Stomach (tissue), 9 donors: ENCODE measurements around the gene PTPN7. TPM values are rescaled to one million over a fixed set of nuclear protein-coding genes. Genes with fewer than 3 reads are reported as not detected.

Experiments used
- DNase-seq, 2 donors: peaks; one replicate each; pipeline versions ENCODE4 v3.0.0 to v3.0.0-alpha.2; 2013 to 2019
- H3K27ac ChIP-seq, 5 donors: fragments of 200-600 bp in 4 of 5; sonication (generic) in 4 of 5; one replicate each; pipeline ENCODE4 v1.5.1; 2013 to 2019; ENCODE audit warnings: mild to moderate bottlenecking in 1 of 5, moderate library complexity in 1 of 5
- H3K27me3 ChIP-seq, 3 donors: fragments of 200-600 bp; sonication (generic); one replicate each; pipeline ENCODE4 v1.5.1; 2017 to 2019; ENCODE audit warnings: mixed run types in 1 of 3
- H3K36me3 ChIP-seq, 4 donors: fragments of 200-600 bp; sonication (generic); 1 replicate in 3 of 4; 2 replicates in 1 of 4; pipeline ENCODE4 v1.5.1; 2016 to 2019
- H3K4me1 ChIP-seq, 4 donors: fragments of 200-600 bp; sonication (generic); one replicate each; pipeline ENCODE4 v1.5.1; 2016 to 2019
- H3K4me3 ChIP-seq, 4 donors: fragments of 200-600 bp; sonication (generic) in 3 of 4; one replicate each; pipeline ENCODE4 v1.5.1; 2016 to 2019; ENCODE audit warnings: mild to moderate bottlenecking in 1 of 4
- H3K9me3 ChIP-seq, 4 donors: fragments of 200-600 bp; sonication (generic); one replicate each; pipeline ENCODE4 v1.5.1; 2016 to 2019
- EP300 ChIP-seq: sonication (generic); formaldehyde crosslinking; IDR thresholded peaks from one replicate; pipeline ENCODE4 v1.6.1; 2017; ENCODE audit warnings: antibody characterized with exemption
- POLR2A ChIP-seq, 4 donors: fragments of 450-650 bp; IDR thresholded peaks; one replicate each; pipeline ENCODE4 v1.6.1; 2016; ENCODE audit warnings: antibody characterized with exemption in 4 of 4, control low read depth in 2 of 4, mild to moderate bottlenecking in 1 of 4, moderate library complexity in 1 of 4
- POLR2AphosphoS5 ChIP-seq, 3 donors: sonication (generic); formaldehyde crosslinking; IDR thresholded peaks; one replicate each; pipeline ENCODE4 v1.6.1; 2016; ENCODE audit warnings: antibody characterized with exemption in 3 of 3
- WGBS, 5 donors: extraction: QIAGEN DNeasy Blood & Tissue Kit in 3 of 5; methylation state at CpG; one replicate each; pipeline versions ENCODE4 v1.1.5 to v1.1.7; 2013 to 2018; 5-methylcytosine and 5-hydroxymethylcytosine counted together
- intact Hi-C: fragments of 100-400 bp; cut with DNase I; formaldehyde crosslinking; loops from one replicate; pipeline ENCODE4 v1.15.1; 2023; ENCODE audit warnings: low total_unique reads
- polyA plus RNA-seq, 3 donors: library from polyadenylated mRNA; stranded (reverse); fragments of 200-250 nt; gene quantifications; one replicate each; pipeline ENCODE4 v1.2.3, GENCODE V29; 2013
- total RNA-seq, 5 donors: library from RNA; depleted of rRNA; stranded (reverse); fragments of >200 nt; gene quantifications; one replicate each; pipeline versions ENCODE4 v1.1.0 to v1.2.3, GENCODE V29; 2014 to 2016
- TF ChIP-seq, protein P1 (sequence below), 7 experiments: fragments of 450-650 bp in 4 of 7; fragments of 200-600 bp in 3 of 7; sonication (generic) in 3 of 7; IDR thresholded peaks; one replicate each; pipeline ENCODE4 v1.5.1; 2016 to 2019; ENCODE audit warnings: antibody characterized with exemption in 7 of 7, control low read depth in 2 of 7, mild to moderate bottlenecking in 1 of 7
- donor health status: healthy with polysubstance abuse.
- donor health status: Bipolar disorder and iron deficiency.
- donor health status: healthy.

PTPN7 gene
- total and polyA plus RNA-seq, 8 donors, result 1.8 to 16.3 (median 4.0) TPM; not detected in 1

DNA sequence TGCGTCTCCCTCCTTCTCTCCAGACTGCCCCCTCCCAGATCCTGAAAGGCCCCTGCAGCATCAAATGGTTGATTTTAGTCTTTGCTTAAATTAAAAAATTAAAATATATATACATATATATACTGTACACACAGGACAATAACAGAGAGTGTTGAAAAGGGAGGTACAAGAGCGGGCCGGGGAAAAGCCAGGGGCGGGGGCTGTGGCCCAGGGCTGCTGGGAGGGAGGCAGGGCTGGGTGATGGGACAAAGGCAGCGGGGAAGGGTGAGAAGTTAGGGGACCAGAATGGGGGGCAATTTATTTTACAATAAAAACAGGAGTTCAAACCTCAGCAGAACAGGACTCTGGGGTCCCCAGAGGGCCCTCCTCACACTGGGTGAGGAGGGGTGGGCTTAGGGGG, 26.4 kb downstream of the PTPN7 start:
- 90 to 98% (median 93%) methylated on average over 5 of the region's 5 CpGs for WGBS, 5 donors

DNA sequence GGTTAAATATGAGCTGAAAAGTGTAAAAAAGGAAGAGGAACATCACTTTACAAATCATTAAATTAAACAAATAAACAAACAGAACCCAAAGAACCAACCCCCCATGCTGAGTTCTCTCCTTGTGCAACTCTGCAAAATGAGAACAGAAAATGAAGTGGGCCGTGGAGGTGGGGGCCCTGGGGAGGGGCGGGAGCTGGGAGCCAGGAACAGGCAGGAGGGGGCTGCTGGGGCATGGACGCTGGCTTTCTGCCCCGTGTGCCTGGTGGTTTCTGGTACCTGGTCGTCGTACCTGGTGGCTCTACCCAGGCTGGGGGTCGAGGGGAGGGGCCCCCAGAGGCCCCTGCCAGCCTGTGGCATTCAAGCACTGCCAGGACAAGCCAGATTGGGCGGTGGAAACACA, 26.9 kb downstream of the PTPN7 start:
- 51 to 73% (median 70%) methylated on average over 5 to 8 of the region's 8 CpGs for WGBS, 5 donors
- intact Hi-C loops, result loop anchor here (5.0 kb wide), 1 partner anchor 121 kb away; the partner anchor contains the start of gene ELF3

More for the DNA sequence above, 26.4 kb downstream of the PTPN7 start:
- Histone ChIP-seq H3K4me1 (peaks cover 19 to 55% (median 33%) of the 10 kb centered on the region in 4 donors), H3K9me3 (no peaks in the 10 kb centered on the region), H3K4me3 (no peak overlapping the region), H3K36me3 (peaks cover 29 to 68% (median 63%) of the 10 kb centered on the region in 4 donors), H3K27me3 (no peaks in the 10 kb centered on the region), H3K27ac (peak overlapping the region in 3 of 5 donors; percentile 70 to 83 (median 78))
- no peak for DNase-seq
- TF ChIP-seq EP300 (no peak), POLR2A (IDR thresholded peaks at IDR 0.05) (no peak), POLR2AphosphoS5 (IDR thresholded peaks at IDR 0.05) (no peak)
- TF ChIP-seq, protein P1, sequence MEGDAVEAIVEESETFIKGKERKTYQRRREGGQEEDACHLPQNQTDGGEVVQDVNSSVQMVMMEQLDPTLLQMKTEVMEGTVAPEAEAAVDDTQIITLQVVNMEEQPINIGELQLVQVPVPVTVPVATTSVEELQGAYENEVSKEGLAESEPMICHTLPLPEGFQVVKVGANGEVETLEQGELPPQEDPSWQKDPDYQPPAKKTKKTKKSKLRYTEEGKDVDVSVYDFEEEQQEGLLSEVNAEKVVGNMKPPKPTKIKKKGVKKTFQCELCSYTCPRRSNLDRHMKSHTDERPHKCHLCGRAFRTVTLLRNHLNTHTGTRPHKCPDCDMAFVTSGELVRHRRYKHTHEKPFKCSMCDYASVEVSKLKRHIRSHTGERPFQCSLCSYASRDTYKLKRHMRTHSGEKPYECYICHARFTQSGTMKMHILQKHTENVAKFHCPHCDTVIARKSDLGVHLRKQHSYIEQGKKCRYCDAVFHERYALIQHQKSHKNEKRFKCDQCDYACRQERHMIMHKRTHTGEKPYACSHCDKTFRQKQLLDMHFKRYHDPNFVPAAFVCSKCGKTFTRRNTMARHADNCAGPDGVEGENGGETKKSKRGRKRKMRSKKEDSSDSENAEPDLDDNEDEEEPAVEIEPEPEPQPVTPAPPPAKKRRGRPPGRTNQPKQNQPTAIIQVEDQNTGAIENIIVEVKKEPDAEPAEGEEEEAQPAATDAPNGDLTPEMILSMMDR (IDR thresholded peaks at IDR 0.05), result no peak
- intact Hi-C loops, result loop anchor here (5.0 kb wide), 1 partner anchor 122 kb away; the partner anchor contains the start of gene ELF3

DNA sequence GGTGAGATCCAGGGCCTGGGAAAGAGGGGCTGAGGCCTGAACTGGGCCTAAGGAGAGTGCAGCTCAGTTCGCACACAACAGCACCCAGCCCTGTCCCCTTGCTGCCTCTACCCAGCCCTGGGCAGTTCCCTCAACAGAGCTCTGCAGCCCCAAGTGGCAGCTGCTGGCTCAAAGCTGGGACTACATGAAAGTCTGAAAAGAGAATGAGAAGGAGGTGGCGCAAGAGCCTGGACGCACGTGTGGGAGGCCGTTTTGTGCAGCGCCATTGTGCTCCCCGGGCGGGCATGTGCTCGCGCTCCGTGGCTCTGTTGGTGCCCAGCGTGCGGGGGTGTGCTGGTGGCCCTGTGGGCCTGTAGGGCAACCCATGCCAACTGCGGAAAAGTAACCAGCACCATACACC, 27.4 kb downstream of the PTPN7 start:
- Histone ChIP-seq H3K4me1 (peaks cover 19 to 55% (median 33%) of the 10 kb centered on the region in 4 donors), H3K27me3 (no peaks in the 10 kb centered on the region), H3K4me3 (no peak overlapping the region), H3K27ac (peak overlapping the region; percentile 63 to 83 (median 76)), H3K36me3 (peaks cover 29 to 62% (median 56%) of the 10 kb centered on the region in 4 donors), H3K9me3 (no peaks in the 10 kb centered on the region)
- intact Hi-C loops, result loop anchor here (5.0 kb wide), 1 partner anchor 121 kb away; the partner anchor contains the start of gene ELF3
- TF ChIP-seq EP300, result no peak
- no peak for TF ChIP-seq POLR2AphosphoS5 (IDR thresholded peaks at IDR 0.05)
- no peak for TF ChIP-seq POLR2A (IDR thresholded peaks at IDR 0.05)
- TF ChIP-seq, protein P1 (IDR thresholded peaks at IDR 0.05), result no peak
- WGBS, 5 donors, result 77 to 83% (median 79%) methylated on average over 14 of the region's 14 CpGs
- DNase-seq, result peak in 1 of 2 donors; percentile 44

More for the DNA sequence above, 26.9 kb downstream of the PTPN7 start:
- no peak for TF ChIP-seq POLR2AphosphoS5 (IDR thresholded peaks at IDR 0.05)
- TF ChIP-seq, protein P1 (IDR thresholded peaks at IDR 0.05), result no peak
- TF ChIP-seq POLR2A (IDR thresholded peaks at IDR 0.05), result no peak
- no peak for TF ChIP-seq EP300
- H3K27ac ChIP-seq, result peak overlapping the region in 4 of 5 donors; percentile 70 to 83 (median 77)
- no peaks in the 10 kb centered on the region for H3K9me3 ChIP-seq
- H3K4me3 ChIP-seq, result no peak overlapping the region
- peaks cover 29 to 67% (median 61%) of the 10 kb centered on the region in 4 donors for H3K36me3 ChIP-seq
- DNase-seq, result no peak
- H3K4me1 ChIP-seq, result peaks cover 19 to 55% (median 33%) of the 10 kb centered on the region in 4 donors
- H3K27me3 ChIP-seq, result no peaks in the 10 kb centered on the region

DNA sequence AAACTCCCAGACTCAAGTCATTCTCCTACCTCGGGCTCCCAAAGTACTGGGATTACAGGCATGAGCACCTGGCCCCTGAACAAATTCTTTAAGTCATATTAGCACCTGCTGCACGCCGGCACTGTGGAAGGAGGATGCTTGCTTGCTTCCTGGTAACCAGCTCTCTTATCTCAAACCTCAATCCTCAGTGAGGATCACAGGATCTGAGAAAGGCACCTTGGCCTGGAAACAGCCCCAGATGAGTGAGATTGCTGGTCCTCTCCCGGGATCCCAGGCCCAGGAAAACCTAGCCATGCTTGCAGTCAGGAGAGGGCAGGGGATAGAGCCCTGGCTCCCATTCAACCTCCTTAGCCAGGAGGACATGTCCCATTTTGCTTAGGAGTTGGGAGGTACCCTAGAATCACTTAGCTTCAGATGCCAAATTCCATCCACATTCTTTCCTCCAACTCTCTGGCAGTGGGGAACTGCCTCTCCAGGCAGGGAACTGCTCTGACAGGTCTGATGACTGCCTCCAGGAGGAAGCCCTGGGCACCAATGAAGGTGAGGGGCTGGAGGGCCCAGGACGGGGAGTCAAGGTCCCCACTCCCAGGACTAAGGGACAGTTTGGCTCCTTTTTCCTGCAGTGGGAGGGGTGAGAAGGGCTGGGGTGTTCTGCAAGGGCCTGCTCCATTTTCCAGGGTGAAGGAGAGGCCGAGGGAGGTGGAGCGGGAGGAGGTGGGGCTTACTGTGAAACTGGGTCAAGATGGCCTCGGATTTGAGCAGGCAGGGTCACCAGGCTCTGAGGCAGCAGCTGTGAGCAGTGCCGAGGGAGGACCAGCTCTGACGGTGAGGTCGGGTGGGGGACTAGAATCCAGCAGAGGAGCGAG, 28.2 kb downstream of the PTPN7 start:
- intact Hi-C loops, result loop anchor here (5.0 kb wide), 1 partner anchor 120 kb away; the partner anchor contains the start of gene ELF3
- Histone ChIP-seq H3K36me3 (peaks cover 26 to 54% (median 48%) of the 10 kb centered on the region in 4 donors), H3K27ac (peak overlapping the region; percentile 63 to 83 (median 76)), H3K4me1 (peaks cover 19 to 55% (median 33%) of the 10 kb centered on the region in 4 donors), H3K9me3 (no peaks in the 10 kb centered on the region), H3K4me3 (no peak overlapping the region), H3K27me3 (no peaks in the 10 kb centered on the region)
- TF ChIP-seq EP300 (no peak), POLR2A (IDR thresholded peaks at IDR 0.05) (no peak), POLR2AphosphoS5 (IDR thresholded peaks at IDR 0.05) (no peak)
- TF ChIP-seq, protein P1 (IDR thresholded peaks at IDR 0.05), result no peak
- 32 to 46% (median 39%) methylated on average over 11 to 12 of the region's 12 CpGs for WGBS, 5 donors
- DNase-seq, result peak; percentile 46 to 76
